ENCODE data around the gene RIN3. TPM values are rescaled to one million over a fixed set of nuclear protein-coding genes. Genes with fewer than 3 reads are reported as not detected.

RIN3 gene
- total RNA-seq, 6 experiments from 2014 or later, result 10.7 to 20.4 (median 18.9) TPM

DNA sequence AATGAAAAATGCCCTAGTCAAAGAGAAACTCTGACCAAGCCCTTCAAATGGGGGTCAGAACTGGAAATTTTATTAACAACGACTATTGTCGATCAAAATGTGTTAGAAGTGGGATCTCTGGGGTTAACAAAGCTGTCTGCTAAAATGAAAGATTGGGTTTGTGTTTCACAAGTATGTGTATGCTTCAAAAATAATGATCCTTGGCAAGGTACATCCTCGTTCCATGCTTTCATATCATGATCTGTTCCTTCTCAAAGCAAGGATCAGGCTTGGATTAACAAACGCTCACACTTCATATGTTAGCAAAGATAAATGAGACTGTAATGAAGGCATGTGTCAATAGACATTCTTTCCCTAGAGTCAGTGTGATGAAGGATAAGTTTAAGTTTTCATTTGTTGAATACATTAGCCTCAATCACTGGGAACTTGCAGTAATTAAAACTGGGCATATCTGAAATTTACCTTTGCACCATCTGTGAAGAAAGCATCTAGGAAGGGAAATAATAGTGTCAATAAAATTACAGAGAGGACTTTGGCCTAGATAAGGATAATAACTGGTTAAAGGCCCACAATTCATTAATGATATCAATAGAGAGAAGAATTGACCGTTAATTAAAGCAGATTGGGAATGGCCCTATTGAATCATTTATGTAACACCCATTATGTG, 91.8 kb downstream of the RIN3 start:
- no peak for DNase-seq

DNA sequence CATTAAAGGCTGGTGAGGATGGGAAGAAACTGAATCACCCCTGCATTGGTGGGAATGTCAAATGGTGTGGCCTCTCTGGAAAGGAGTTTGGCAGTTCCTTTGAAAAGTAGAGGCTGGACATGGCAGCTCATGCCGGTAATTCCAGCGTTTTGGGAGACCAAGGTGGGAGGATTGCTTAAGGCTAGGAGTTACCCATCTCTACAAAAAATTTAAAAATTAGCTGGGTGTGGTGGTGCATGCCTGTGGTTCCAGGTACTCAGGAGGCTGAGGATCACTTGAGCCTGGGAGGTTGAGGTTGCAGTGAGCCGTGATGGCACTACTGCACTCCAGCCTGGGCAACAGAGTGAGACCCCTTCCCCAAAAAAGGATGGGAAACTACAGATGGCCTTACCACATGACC, 93.7 kb downstream of the RIN3 start:
- Histone ChIP-seq H3K27ac (no peak overlapping the region), H3K27me3 (no peaks in the 10 kb centered on the region), H3K36me3 (no peaks in the 10 kb centered on the region), H3K4me3 (no peak overlapping the region), H3K9me3 (no peaks in the 10 kb centered on the region), H3K4me1 (peaks cover 0 to 13% (median 0%) of the 10 kb centered on the region in 4 donors)
- WGBS (ENCODE audit: insufficient coverage, low coverage, low lambda C conversion rate, missing lambda C conversion rate), result 100% methylated on average over 3 of the region's 3 CpGs
- intact Hi-C loops (cut with DNase I), result no loop called here
- no peak for ATAC-seq
- DNase-seq, result no peak
- TF ChIP-seq, protein P1, sequence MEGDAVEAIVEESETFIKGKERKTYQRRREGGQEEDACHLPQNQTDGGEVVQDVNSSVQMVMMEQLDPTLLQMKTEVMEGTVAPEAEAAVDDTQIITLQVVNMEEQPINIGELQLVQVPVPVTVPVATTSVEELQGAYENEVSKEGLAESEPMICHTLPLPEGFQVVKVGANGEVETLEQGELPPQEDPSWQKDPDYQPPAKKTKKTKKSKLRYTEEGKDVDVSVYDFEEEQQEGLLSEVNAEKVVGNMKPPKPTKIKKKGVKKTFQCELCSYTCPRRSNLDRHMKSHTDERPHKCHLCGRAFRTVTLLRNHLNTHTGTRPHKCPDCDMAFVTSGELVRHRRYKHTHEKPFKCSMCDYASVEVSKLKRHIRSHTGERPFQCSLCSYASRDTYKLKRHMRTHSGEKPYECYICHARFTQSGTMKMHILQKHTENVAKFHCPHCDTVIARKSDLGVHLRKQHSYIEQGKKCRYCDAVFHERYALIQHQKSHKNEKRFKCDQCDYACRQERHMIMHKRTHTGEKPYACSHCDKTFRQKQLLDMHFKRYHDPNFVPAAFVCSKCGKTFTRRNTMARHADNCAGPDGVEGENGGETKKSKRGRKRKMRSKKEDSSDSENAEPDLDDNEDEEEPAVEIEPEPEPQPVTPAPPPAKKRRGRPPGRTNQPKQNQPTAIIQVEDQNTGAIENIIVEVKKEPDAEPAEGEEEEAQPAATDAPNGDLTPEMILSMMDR (IDR thresholded peaks at IDR 0.05), result no peak
- no peak for TF ChIP-seq POLR2A (IDR thresholded peaks at IDR 0.05)

More for the DNA sequence above, 91.8 kb downstream of the RIN3 start:
- Histone ChIP-seq H3K27ac (no peak overlapping the region), H3K36me3 (no peaks in the 10 kb centered on the region), H3K4me3 (no peak overlapping the region), H3K4me1 (peaks cover 0 to 13% (median 0%) of the 10 kb centered on the region in 4 donors), H3K27me3 (no peaks in the 10 kb centered on the region), H3K9me3 (no peaks in the 10 kb centered on the region)
- intact Hi-C loops (cut with DNase I), result no loop called here
- 92% methylated on average over 5 of the region's 5 CpGs for WGBS (ENCODE audit: insufficient coverage, low coverage, low lambda C conversion rate, missing lambda C conversion rate)
- no peak for TF ChIP-seq POLR2A (IDR thresholded peaks at IDR 0.05)
- TF ChIP-seq, protein P1 (IDR thresholded peaks at IDR 0.05), result no peak
- ATAC-seq, result no peak

DNA sequence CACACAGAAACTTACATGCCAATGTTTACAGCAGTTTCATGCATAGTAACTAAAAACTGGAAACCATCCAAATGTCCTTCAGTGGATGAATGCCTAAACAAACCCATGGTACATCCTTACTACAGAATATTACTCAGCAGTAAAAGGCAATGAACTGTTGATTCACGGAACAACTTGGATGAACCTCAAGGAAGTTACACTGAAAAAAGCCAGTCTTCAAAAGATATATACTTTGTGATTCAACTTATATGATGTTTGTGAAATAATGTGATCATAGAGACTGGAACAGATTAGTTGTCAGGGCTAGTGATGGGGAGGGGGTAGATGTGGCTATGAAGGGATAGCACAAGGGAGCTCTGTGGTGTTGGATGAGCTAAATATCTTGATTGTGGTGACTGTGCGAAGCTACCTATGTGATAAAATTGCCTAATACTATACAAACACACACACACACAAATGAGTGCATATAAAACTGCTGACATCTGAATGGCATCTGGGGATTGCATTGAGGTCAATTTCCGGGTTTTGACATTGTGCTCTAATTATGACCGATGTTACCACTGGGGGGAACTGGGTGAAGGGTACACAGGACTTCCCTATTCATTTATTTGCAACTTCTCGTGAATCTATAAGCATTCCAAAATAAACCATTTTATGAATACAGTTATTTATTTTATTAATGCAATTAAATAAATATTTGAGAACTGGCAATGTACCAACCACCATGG, 94.3 kb downstream of the RIN3 start:
- ATAC-seq, result peak in 3 of 4 donors; percentile 33 to 73 (median 64)
- Histone ChIP-seq H3K27ac (no peak overlapping the region), H3K27me3 (no peaks in the 10 kb centered on the region), H3K4me1 (peaks cover 0 to 13% (median 0%) of the 10 kb centered on the region in 4 donors), H3K36me3 (no peaks in the 10 kb centered on the region), H3K4me3 (no peak overlapping the region), H3K9me3 (no peaks in the 10 kb centered on the region)
- 69% methylated on average over 5 of the region's 5 CpGs for WGBS (ENCODE audit: insufficient coverage, low coverage, low lambda C conversion rate, missing lambda C conversion rate)
- TF ChIP-seq, protein P1 (IDR thresholded peaks at IDR 0.05), result no peak
- intact Hi-C loops (cut with DNase I), result no loop called here
- no peak for DNase-seq

DNA sequence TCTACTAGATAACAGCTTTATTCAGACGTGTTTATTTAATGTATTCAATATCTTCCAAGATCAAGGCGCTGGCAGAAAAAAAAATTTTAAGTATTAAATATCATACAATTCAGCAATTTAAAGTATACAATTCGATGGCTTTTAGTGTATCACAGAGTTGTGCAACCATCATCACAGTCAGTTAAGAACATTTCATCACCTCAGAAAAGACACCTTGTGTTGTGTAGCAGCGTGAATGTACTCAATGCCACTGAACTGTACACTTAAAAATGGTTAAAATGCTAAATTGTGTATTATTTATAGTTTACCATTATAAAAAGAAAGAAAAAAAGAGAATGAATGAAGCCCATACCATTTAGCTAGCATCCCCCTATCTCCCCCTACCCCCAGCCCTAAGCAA, 96.4 kb downstream of the RIN3 start:
- intact Hi-C loops (cut with DNase I), result no loop called here
- no peaks in the 10 kb centered on the region for H3K36me3 ChIP-seq
- peak in 1 of 4 donors; percentile 26 for ATAC-seq

More for the DNA sequence above, 96.4 kb downstream of the RIN3 start:
- Histone ChIP-seq H3K4me1 (peaks cover 0 to 13% (median 0%) of the 10 kb centered on the region in 4 donors), H3K27me3 (no peaks in the 10 kb centered on the region), H3K27ac (no peak overlapping the region), H3K9me3 (no peaks in the 10 kb centered on the region), H3K4me3 (no peak overlapping the region)
- 58% methylated on average over 4 of the region's 4 CpGs for WGBS (ENCODE audit: insufficient coverage, low coverage, low lambda C conversion rate, missing lambda C conversion rate)
- TF ChIP-seq POLR2A (IDR thresholded peaks at IDR 0.05), result no peak
- TF ChIP-seq, protein P1 (IDR thresholded peaks at IDR 0.05), result no peak
- DNase-seq, result no peak
